ENCODE data around the gene WNT6.
A peak's percentile ranks its signal among the peaks of the same experiment; 100 is the strongest.

Gene WNT6

GRCh38 chr2:218859556-218859987, at the start of gene WNT6:
Gene WNT6 (plus strand): TSS chr2:218859805. CDS start chr2:218860038, 233 bp downstream.
- no peak for DNase-seq

DNA sequence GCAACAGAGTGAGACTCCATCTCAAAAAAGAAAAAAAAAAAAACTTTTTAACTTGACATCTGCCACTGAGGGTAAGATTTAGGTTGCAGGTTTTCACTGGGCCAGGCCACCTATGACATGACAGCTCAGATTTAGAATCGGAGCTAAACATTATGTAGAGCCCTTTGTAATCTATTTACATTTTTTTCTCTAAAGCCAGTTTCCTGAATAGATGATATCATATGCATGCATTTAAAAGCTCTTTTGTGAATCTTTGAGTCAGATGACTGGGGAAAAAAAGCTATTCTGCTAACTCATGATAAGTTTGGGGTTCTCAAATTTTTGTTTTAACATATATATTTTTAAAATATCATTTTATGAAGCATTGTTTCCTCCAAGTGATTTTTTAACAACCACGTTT, 49.3 kb upstream of the WNT6 start:
- peak; percentile 56 for DNase-seq

DNA sequence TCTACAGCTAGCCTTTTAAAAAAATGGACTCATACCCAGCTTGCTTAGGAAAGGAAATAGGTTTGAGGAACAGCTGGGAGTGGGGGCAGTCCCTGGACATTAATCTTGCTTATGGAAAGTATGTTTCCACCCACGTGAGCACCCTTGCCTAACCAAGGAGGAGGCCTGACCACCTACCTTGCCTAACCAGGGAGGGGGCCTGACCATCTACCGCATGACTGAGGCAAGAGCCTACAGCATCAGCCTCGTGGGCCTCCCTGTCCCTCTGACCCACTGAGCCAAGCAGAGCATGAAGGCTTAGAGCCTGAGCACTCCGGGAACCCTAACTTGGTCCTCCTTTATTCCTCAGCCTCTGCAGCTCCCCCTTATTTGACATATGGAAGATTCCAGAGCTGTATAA, 48.2 kb upstream of the WNT6 start:
- peak; percentile 99 for DNase-seq

DNA sequence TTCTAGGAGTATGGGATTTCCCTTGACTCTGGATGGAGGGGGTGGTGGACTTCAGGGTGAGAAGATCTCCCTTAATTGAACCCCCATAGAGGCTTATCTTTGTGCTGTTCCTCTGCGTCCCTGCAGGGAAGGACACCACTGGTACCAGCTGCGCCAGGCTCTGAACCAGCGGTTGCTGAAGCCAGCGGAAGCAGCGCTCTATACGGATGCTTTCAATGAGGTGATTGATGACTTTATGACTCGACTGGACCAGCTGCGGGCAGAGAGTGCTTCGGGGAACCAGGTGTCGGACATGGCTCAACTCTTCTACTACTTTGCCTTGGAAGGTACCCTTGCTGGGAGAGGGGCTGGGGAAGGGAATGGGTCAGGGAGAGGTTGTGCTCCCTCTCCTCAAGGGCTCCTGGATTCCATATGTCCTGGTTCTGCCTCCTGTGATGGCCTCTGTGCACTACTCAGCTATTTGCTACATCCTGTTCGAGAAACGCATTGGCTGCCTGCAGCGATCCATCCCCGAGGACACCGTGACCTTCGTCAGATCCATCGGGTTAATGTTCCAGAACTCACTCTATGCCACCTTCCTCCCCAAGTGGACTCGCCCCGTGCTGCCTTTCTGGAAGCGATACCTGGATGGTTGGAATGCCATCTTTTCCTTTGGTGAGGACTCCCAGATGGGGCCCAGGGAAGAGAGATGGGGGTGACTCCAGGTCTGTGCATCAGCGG, 47.3 kb upstream of the WNT6 start:
- no peak for DNase-seq

- DNase-seq = no peak
These were observed 46.7 kb upstream of the WNT6 start for GRCh38 chr2:218812861-218813260.

GRCh38 chr2:218813771-218814460, 45.7 kb upstream of the WNT6 start:
- no peak for DNase-seq

DNA sequence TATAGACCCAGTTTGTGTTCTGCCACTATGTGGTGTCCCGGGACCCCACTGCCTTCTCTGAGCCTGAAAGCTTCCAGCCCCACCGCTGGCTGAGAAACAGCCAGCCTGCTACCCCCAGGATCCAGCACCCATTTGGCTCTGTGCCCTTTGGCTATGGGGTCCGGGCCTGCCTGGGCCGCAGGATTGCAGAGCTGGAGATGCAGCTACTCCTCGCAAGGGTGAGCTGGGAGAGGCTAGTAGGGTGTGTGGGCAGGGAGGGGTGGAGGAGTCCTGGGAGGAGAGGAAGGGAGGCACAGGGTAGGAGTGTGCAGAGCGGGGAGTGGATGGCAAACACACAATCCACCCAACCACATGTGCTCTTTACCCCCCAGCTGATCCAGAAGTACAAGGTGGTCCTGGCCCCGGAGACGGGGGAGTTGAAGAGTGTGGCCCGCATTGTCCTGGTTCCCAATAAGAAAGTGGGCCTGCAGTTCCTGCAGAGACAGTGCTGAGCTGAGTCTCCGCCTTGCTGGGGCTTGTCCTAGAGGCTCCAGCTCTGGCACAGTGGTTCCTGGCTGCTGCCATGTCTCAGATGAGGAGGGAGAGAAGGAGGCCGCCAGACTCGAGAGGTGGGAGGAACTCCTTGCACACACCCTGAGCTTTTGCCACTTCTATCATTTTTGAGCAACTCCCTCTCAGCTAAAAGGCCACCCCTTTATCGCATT, 44.9 kb upstream of the WNT6 start:
- DNase-seq = no peak

DNA sequence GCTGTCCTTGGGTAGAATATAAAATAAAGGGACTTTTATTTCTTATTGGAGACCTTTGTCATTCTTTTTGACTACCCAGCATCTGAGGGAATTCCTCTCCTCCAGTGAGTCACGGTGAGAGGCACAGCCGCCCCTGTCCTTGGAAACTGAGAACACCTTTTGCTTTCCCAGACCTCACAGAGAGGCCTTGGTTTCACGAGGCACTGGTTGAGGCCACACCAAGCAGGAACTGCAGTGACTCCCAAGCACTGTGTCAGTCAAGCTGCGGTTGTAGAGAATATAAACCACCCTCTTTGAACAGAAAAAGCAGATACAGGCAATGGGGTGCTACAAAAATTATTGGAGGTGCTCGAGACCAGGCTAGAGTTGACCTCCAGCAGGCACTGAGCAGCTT, 44.4 kb upstream of the WNT6 start:
- no peak for DNase-seq

- no peak for DNase-seq
These were observed 44.0 kb upstream of the WNT6 start for GRCh38 chr2:218815649-218816048.

GRCh38 chr2:218816561-218817011, 43.0 kb upstream of the WNT6 start:
- DNase-seq = no peak

DNA sequence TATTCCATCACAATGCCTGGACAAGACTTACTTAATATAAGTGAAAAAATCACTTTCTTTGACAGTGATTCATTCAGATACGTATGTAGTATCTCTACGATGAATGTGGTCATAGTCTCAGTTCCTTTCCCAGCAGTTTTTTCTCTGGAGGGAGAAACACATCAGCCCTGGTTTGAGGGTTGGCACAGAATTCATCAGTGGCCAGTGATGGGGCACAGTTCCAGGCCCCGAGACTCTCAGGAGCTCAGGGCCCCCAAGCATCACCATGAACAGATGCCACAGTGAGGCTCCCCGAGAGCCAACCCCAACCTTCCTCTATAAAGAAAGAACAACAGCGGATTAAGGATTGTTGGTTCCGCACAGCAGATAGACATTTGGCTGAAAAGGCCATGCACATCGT, 40.5 kb upstream of the WNT6 start:
- peak; percentile 93 for DNase-seq

DNA sequence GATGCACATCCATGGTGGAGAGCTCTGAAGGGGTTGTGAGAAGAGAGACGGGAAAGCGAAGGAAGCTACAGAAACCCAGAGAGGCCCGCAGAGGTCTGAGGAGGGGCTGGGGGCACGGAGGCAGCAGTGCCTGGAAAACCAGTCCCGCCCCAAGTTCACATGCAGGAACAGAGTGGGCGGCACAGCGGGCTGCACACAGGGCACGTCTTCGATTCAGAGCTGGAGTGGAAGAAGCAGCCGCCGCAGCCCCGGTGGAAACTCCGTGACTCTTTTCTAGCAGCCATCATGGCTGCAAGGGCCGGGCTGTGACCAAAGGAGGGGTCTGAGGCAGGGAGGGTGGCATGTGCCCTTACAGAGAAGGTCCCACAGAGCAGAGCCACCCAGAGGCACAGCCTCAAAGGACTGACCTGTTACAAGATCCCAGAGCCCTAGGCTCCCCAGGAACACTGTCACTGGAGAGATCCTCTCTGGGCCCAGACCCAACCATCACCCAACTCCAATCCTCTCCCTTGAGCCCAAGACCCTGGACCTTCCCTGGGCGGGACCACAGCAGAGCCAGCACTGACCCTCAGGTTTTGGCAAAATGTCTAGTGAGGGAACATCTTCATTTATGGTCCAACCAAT, 38.7 kb upstream of the WNT6 start:
- DNase-seq = no peak

GRCh38 chr2:218821605-218822211, 37.9 kb upstream of the WNT6 start:
- no peak for DNase-seq

- no peak for DNase-seq
These were observed 37.0 kb upstream of the WNT6 start for GRCh38 chr2:218822622-218823021.

- no peak for DNase-seq
These were observed 36.3 kb upstream of the WNT6 start for GRCh38 chr2:218823196-218823855.

- no peak for DNase-seq
These were observed 35.6 kb upstream of the WNT6 start for GRCh38 chr2:218824004-218824403.

DNA sequence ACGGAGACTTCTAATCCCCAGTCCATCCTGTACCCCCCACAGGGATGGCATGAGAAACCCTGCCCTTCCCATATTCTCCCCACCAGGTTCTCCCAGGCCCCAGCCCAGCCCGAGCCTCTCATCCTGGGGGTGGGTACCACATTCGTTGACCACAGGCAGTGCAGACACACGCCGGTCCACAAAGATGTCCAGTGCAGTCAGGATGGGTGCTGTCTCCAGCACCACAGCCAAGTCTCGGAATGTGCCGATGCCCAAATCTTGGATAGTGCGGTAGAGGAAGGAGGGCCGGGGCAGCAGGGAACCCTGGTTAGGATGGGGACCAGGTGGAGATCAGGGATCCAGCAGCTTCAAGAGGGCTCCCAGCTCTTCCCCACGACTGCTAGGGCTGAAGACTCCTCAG, 32.8 kb upstream of the WNT6 start:
- DNase-seq = no peak

DNA sequence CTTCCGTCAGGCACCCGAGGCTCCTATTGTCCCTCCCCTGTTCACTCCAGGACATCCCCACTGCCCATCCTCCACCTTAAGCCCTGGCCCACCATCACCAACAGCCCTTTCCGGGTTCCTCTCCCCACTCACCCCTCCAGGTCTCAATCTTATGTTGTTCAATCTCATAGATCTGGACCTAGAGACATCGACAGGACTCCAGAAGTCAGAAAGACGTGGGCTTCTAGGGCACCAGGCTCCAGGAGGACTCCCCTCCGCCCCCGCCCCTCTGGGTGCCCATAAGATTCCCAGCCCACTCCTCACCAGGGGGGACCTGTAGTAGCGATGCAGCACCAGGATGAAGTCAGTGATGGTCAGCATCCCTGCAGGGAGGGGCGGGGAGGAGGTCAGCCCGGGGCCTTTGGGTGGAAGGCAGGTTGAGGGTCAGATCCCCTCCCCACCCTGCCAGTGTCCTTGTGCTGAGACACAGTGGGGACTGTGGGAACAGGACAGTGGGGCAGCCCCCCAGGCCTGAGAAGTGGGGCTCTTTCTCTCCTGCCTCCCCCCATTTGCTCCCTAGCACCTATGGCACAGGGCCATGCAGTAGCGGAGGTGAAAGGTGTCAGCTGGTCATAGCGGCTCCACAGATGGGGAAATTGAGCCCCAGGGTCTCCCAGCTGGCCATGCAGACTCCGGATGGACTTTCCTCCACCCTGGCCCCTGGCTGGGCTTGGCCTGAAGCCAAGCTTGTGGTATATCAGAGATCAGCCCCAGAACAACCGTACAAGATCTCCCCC, 31.7 kb upstream of the WNT6 start:
- no peak for DNase-seq

- no peak for DNase-seq
These were observed 31.2 kb upstream of the WNT6 start for GRCh38 chr2:218828477-218828778.

GRCh38 chr2:218829868-218830451, 29.6 kb upstream of the WNT6 start:
- DNase-seq = no peak

- no peak for DNase-seq
These were observed 28.9 kb upstream of the WNT6 start for GRCh38 chr2:218830526-218831306.
